NCI-H345 treated with DMSO at 0.1 percent for 48 hours (cell line): ENCODE data around the gene LBHD2.
A peak's percentile ranks its signal among the peaks of the same experiment; 100 is the strongest.
"Not testable (repeated sequence)": the region's sequence is repeated elsewhere in the genome, so short reads cannot be mapped to it uniquely, and the experiment has no call there.

Experiments used
- DNase-seq: peaks from one replicate; lab custom pipeline; 2025; ENCODE audit not compliant: unreplicated experiment; lab: John Stamatoyannopoulos, UW

Gene LBHD2

GRCh38 chr14:103103461-103104388, 19.7 kb downstream of the LBHD2 start:
- peak; percentile 24 for DNase-seq

- DNase-seq: no peak
Measured at GRCh38 chr14:103104389-103104653, 20.3 kb downstream of the LBHD2 start.

- peak; percentile 70 for DNase-seq
Measured at GRCh38 chr14:103104654-103105452, 20.8 kb downstream of the LBHD2 start.

DNA sequence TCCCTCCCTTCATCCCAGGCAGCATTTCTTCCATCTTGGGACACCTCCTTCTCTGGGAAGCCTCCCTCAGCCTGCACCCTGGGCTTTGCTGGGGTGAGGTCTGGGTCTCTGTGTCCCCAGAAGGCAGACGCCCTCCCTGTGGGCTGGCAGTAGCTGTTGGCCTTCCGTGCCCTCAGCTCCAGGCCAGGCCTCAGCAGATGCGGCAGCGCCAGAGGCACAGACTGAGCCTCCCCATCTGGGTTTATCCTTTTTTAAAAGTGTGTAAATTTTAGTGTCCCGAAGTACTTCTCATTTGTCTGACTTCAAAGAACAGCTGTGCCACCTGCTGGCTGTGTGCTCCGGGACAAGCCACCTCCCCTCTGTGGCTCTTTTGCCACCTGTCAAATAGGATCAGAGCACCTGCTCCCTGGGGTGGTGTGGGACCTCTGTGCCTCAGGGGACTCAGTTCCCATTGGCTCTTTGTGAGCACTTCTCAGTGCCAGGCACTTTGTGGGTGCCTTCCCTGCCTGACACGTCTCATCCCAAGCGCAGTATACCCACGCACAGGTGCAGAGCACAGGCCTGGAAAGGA, 21.7 kb downstream of the LBHD2 start:
- DNase-seq: peak; percentile 69

DNA sequence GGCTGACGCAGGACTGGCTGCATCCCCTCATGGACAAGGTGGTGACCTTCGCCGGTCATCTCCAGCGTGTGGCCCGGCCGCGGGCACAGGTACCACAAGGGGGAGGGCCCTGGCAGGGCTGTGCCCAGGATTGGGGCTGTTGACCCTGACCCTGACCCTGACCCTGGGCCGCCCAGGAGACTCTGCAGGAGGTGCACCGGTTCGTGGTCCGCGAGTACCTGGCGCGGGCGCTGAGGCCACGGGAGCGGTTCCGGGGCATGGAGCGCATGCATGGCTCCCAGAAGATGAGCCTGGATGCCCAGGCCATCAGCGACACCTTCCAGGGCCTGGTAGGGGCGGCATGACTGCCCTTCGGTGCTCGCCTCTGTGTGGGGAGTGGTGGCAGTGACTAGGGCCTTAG, 23.4 kb downstream of the LBHD2 start:
- no peak for DNase-seq

DNA sequence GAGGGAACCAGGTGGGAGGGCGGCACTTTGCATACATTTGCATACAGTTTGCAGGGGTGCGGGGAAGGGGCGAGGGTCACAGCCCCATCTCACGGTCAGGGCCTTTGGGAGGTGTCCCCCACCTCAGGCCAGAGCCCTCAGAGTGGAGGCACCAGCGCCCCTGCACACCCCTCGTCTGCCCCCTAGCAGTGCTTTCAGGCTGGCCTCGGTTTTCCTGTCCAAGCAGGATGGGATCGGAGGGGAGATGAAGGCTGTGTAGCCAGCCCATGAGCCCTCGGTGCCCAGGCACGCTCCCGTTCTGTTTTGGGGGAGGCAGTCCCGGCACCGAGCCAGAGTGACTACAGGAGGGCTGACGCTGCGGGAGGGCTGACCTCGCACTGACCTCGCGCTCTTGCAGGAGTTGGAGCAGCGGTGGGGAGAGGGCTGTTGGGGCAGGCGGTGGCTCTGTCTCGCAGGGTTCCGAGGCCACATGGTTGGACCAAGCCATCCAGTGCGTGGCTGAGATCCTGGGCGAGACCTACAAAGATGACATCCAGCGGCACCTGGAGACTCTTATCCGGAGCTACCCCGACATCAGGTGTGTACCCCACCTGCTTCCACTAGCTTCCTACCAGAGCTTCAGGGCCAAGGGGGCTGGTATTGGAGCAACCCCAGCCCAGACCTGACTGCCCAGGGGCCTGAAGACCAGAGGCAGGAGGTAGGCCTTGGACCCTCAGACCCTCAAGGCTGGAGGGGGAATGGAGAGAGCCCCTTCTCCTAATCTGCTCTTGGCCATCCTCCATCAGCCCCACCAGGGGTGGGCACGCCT, 24.1 kb downstream of the LBHD2 start:
- DNase-seq: no peak

DNA sequence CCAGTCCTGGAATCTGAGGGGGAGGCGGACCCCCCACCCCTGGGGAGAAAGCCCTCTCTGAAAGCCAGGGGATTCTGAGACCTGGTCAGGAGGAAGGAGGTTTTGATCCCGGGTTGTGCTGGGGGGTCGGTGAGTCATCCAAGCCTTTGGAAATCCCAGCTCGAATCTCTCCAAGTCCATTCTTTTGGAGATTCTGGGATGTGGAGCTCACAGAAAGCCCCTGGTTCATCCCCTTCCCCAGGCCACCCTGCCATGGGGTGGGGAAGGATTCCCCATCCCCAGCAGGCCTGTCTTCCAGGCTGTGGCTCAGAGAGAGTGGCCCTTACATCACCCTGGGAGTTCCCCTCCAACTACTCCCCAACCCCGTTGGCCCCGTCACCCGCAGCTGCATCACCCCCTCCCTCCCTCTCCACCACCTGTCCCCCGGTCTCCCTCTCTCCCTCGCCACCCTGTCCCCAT, 24.8 kb downstream of the LBHD2 start:
- no peak for DNase-seq

GRCh38 chr14:103109535-103110441, 25.8 kb downstream of the LBHD2 start:
- DNase-seq: no peak

DNA sequence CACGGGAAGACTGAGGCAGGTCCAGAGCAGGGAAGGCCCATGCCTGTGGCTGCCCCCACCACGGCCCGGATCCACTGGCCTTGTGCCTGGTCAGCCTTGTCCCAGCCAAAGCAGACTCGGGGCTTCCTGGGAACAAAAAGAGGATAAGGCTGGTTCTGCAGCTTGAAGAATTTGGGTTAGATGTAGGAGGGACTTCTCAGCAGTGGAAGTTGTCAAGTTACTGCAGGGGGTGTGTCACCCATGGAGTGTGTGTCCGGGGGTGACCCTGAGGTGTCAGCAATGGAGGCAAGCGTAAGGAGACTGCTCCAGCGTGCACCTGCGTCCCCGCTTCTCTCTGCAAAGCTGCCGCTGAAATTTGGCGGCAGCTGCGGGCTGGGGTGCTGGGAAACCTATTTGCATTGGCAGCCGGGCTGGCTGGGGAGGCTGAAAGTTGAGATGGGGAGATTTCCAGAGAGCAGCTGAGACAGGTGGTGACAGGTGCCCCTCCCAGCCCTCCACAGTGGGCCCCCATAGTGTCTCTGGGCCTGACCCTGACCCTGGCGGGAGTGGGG, 26.7 kb downstream of the LBHD2 start:
- no peak for DNase-seq

DNA sequence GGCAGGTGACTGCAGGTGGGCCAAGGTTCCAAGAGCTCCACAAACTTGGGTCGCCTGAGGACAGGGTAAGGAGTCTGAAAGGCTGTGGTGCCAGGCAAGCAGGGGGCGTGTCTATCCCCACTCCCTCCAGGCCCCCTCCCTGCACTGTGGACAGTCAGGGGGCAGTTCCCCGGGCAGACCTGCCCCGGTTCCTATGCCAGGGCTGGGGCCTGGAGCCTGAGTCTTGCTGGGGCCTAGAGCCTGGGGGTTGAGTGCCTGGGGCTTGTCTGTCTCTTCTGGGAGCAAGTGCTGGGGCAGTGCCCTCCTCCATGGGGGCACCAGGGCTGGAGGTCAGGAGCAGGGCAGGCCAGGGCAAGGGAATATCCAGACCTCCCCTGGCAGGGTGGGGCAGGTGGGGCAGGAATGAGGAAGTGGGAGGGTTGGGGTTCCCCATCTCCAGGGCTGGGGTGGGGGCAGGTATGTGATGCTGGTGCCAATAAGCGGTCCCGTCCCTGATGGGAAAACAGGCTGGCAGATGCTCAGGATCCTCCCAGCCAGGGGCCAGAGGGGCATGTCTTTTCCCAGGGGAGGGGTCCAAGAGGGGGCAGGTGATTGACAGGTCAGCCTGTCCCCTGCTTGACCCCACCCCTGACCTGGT, 27.3 kb downstream of the LBHD2 start:
- DNase-seq: no peak

- DNase-seq: no peak
Measured at GRCh38 chr14:103112400-103113243, 28.6 kb downstream of the LBHD2 start.

DNA sequence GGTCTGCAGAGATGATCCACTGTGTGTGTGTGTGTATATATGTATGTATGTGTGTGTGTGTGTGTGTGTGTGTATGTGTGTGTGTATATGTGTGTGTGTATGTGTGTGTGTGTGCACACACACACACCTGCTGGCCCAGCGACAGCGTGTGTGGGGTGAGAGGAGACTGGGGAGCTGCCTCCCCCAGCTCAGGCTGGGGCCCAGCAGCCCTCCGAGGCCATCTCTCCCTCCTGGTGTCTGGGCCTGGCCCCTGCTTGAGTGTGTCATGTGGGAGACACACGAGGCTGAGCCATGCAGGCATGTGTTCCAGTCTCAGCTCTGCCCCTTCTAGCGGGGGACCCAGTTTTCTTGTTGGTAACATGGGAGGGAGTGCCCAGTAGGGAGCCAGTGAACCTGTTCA, 29.3 kb downstream of the LBHD2 start:
- DNase-seq: no peak

- DNase-seq: no peak
Measured at GRCh38 chr14:103113774-103114173, 29.8 kb downstream of the LBHD2 start.

DNA sequence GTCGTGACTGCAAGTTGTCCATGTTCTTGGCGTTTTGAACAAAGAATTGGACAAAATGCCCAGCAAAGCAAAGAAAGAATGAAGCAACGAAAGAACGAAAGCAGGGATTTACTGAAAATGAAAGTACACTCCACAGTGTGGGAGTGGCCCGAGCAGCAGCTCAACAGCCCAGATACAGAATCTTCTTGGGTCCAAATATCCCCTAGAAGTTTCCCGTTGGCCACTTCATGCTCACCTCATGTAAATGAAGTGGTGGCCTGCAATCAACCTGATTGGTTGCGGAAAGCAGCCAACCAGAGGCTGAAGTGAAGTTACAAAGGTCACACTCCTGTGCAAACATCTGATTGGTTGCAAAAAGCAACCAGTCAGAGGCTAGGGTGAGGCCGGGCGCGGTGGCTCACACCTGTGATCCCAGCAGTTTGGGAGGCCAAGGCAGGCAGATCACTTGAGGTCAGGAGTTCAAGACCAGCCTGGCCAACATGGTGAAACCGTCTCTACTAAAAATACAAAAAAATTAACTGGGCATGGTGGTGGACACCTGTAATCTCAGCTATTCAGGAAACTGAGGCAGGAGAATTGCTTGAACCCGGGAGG, 31.2 kb downstream of the LBHD2 start:
- not testable (repeated sequence) for DNase-seq

DNA sequence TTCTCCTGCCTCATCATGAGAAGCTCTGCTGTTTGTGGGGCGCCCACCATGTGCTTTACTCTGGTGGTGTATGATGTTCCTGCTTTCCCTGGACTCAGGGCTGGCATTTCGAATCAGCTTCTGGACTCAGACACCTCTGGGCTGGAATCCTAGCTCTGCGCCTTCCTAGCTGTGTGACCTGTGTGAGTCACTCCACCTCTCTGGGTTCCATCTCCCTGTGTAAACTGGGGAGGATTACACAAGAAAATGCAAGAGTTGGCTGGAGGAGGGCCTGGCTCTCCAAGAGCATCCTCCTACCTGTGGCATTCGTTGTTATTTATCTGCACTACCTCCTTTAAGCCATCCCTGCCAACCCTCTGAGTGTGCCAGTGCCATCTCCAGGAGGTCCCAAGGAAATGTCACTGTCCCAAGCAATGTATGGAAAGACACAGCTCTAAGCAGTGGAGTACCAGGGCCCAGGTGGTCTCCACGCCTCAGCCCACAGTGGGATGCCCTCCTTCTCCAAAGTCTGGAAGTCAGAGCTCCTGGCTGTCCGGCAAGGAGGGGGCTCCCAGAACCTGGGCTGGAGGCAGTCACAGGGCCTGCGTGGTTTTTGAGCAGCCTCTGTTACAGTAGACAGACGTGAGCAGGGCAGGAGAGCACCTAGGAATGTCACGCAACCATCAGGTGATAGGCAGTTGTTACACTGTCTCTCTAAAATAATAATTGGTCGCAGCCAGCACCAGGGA, 32.0 kb downstream of the LBHD2 start:
- DNase-seq: no peak

GRCh38 chr14:103116636-103117035, 32.6 kb downstream of the LBHD2 start:
- no peak for DNase-seq

- not testable (repeated sequence) for DNase-seq
Measured at GRCh38 chr14:103117499-103117898, 33.5 kb downstream of the LBHD2 start.
